ENCODE results near the gene TMBIM1.

Gene TMBIM1

DNA sequence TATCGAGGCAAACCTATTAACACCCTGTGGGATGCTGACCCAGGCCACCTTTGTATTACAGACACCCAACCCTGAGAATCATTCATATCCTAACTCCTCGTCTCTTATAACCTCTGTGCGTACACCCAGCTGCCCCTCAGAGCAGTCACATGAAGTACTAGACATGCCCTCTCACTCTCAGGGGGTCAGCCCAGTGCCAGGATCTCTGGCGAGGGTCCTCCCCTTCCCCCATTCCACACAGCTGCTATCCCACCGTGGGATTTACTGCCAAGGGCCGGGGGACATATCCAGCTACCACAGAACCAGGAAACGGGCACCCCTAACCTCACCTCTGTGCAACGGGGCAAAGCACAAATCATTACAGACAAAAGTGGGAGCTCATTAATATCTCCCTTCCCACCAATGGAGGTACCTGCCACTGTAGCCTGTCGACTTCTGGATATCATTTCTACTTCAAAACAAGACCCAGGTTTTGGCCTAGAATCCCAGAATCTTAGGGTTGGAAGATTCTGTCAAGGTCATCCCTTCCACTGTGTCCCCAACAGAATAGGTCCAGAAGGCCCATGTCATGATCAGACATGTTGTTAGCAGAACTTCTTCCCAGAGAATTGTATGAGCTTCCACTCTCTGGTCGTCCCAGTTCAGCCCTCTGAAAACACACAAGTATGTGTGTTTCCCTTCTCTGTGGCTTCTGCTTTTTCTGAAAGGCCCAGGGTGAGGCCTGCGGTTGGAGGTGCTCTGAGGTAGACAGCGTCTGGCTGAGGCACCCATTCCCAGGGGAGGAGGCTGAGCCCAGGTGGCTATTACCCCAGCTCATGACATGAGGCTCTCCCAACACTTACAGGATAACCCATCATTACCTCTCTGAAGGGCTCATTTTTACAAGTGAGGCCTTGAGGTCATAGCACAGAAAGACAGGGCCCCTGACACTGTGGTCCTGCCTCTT, 1.7 kb downstream of the TMBIM1 start:
- H3K36me3 ChIP-seq (ENCODE audit: control insufficient read depth in 1 of 2, insufficient read depth in 2 of 2, low read depth in 1 of 2, low read length in 2 of 2): peaks cover 0 to 2% of the 10 kb centered on the region in 2 experiments
- H3K4me2 ChIP-seq (ENCODE audit: low read length, poor library complexity, severe bottlenecking): peak overlapping the region; percentile 79
- peak overlapping the region; percentile 29 for H2BK15ac ChIP-seq (ENCODE audit: low read depth, poor library complexity, severe bottlenecking)
- peak overlapping the region; percentile 13 for H3K27ac ChIP-seq (ENCODE audit: low read length, poor library complexity, severe bottlenecking)
- H3K23ac ChIP-seq (ENCODE audit: low read length in 2 of 2): peak overlapping the region in 1 of 2 experiments; percentile 46
- H3K18ac ChIP-seq (ENCODE audit: low read depth in 1 of 2, low read length in 2 of 2): peak overlapping the region in 1 of 2 experiments; percentile 64
- no peak overlapping the region for H4K8ac ChIP-seq (ENCODE audit: low read length)
- no peaks in the 10 kb centered on the region for H3K9me3 ChIP-seq (ENCODE audit: control insufficient read depth, low read length)
- H3K27me3 ChIP-seq (ENCODE audit: control insufficient read depth in 1 of 2, insufficient read depth in 1 of 2, low read length in 2 of 2): no peaks in the 10 kb centered on the region
- peaks cover 39% of the 10 kb centered on the region for H3K4me1 ChIP-seq (ENCODE audit: control insufficient read depth, insufficient read depth, low read depth, low read length)
- H2BK5ac ChIP-seq (ENCODE audit: low read depth, low read length, poor library complexity, severe bottlenecking): no peak overlapping the region
- peak overlapping the region; percentile 9 to 89 for H3K4ac ChIP-seq (ENCODE audit: low read depth in 1 of 2, low read length in 2 of 2)
- H2AK5ac ChIP-seq (ENCODE audit: low read length, severe bottlenecking): peak overlapping the region; percentile 13
- no peak overlapping the region for H2BK120ac ChIP-seq (ENCODE audit: low read depth, low read length)
- no peak overlapping the region for H2AFZ ChIP-seq (ENCODE audit: low read depth, low read length)
- 86% methylated on average over 12 of the region's 12 CpGs for WGBS
- peak overlapping the region; percentile 11 to 67 for H2BK12ac ChIP-seq (ENCODE audit: low read length in 2 of 2)
- H3K9ac ChIP-seq (ENCODE audit: low read length): peak overlapping the region; percentile 96
- H3K4me3 ChIP-seq (ENCODE audit: insufficient read depth in 1 of 2, low read depth in 1 of 2, low read length in 2 of 2): peak overlapping the region in 1 of 2 experiments; percentile 96
- H3K79me1 ChIP-seq (replicated peaks; ENCODE audit: low read length, poor library complexity, severe bottlenecking): peaks cover 15% of the 10 kb centered on the region
- H4K91ac ChIP-seq (ENCODE audit: low read length): peak overlapping the region; percentile 18
- no peak overlapping the region for H3K14ac ChIP-seq (ENCODE audit: low read length in 2 of 2)
- no peak for DNase-seq

DNA sequence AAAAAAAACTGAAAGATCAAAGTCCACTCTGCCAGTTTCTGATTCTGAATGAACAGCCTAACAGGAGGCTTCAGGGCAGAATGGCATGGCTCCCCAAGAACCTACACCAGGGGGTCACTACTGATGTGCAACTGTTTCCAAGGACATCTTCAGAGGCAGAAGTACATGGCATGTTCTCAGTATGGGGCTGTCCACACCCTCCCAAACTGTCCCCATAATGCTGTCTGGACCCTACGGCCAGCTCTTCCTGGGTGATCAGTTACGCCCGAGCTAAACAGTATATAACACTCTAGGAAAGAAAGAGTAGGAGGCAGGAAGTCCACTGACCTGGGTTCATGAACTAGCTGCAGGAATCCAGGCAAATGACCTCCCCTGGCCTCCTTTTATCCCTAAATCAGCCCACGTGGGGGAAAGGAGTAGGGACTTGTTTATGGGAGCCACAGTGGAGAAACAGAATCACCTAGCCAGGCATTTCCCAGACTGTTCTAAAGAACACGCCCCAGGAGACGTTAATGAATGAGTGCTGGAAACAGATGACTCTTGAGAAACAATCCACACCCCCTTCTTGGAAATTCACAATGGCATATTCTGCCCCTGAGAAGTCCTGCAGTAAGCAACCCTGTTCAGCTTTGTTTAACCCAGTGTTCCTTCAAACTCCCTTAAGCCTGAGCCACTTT, 2.5 kb downstream of the TMBIM1 start:
- peak; percentile 82 for DNase-seq
- no peak overlapping the region for H3K27ac ChIP-seq (ENCODE audit: low read length, poor library complexity, severe bottlenecking)
- H3K36me3 ChIP-seq (ENCODE audit: control insufficient read depth in 1 of 2, insufficient read depth in 2 of 2, low read depth in 1 of 2, low read length in 2 of 2): peaks cover 0 to 5% of the 10 kb centered on the region in 2 experiments
- H2BK15ac ChIP-seq (ENCODE audit: low read depth, poor library complexity, severe bottlenecking): no peak overlapping the region
- H2BK12ac ChIP-seq (ENCODE audit: low read length in 2 of 2): peak overlapping the region; percentile 38 to 46
- peak overlapping the region; percentile 54 to 56 for H3K18ac ChIP-seq (ENCODE audit: low read depth in 1 of 2, low read length in 2 of 2)
- H2BK120ac ChIP-seq (ENCODE audit: low read depth, low read length): no peak overlapping the region
- no peak overlapping the region for H3K23ac ChIP-seq (ENCODE audit: low read length in 2 of 2)
- H4K8ac ChIP-seq (ENCODE audit: low read length): peak overlapping the region; percentile 48
- peak overlapping the region; percentile 89 for H2AK5ac ChIP-seq (ENCODE audit: low read length, severe bottlenecking)
- 32% methylated on average over 4 of the region's 6 CpGs for WGBS
- no peak overlapping the region for H3K14ac ChIP-seq (ENCODE audit: low read length in 2 of 2)
- no peak overlapping the region for H2AFZ ChIP-seq (ENCODE audit: low read depth, low read length)
- no peaks in the 10 kb centered on the region for H3K9me3 ChIP-seq (ENCODE audit: control insufficient read depth, low read length)
- no peaks in the 10 kb centered on the region for H3K27me3 ChIP-seq (ENCODE audit: control insufficient read depth in 1 of 2, insufficient read depth in 1 of 2, low read length in 2 of 2)
- H3K9ac ChIP-seq (ENCODE audit: low read length): peak overlapping the region; percentile 96
- peaks cover 15% of the 10 kb centered on the region for H3K79me1 ChIP-seq (replicated peaks; ENCODE audit: low read length, poor library complexity, severe bottlenecking)
- no peak overlapping the region for H2BK5ac ChIP-seq (ENCODE audit: low read depth, low read length, poor library complexity, severe bottlenecking)
- peak overlapping the region; percentile 38 for H3K4me2 ChIP-seq (ENCODE audit: low read length, poor library complexity, severe bottlenecking)
- peak overlapping the region in 1 of 2 experiments; percentile 96 for H3K4me3 ChIP-seq (ENCODE audit: insufficient read depth in 1 of 2, low read depth in 1 of 2, low read length in 2 of 2)
- H4K91ac ChIP-seq (ENCODE audit: low read length): peak overlapping the region; percentile 21
- peak overlapping the region in 1 of 2 experiments; percentile 32 for H3K4ac ChIP-seq (ENCODE audit: low read depth in 1 of 2, low read length in 2 of 2)
- peaks cover 44% of the 10 kb centered on the region for H3K4me1 ChIP-seq (ENCODE audit: control insufficient read depth, insufficient read depth, low read depth, low read length)

DNA sequence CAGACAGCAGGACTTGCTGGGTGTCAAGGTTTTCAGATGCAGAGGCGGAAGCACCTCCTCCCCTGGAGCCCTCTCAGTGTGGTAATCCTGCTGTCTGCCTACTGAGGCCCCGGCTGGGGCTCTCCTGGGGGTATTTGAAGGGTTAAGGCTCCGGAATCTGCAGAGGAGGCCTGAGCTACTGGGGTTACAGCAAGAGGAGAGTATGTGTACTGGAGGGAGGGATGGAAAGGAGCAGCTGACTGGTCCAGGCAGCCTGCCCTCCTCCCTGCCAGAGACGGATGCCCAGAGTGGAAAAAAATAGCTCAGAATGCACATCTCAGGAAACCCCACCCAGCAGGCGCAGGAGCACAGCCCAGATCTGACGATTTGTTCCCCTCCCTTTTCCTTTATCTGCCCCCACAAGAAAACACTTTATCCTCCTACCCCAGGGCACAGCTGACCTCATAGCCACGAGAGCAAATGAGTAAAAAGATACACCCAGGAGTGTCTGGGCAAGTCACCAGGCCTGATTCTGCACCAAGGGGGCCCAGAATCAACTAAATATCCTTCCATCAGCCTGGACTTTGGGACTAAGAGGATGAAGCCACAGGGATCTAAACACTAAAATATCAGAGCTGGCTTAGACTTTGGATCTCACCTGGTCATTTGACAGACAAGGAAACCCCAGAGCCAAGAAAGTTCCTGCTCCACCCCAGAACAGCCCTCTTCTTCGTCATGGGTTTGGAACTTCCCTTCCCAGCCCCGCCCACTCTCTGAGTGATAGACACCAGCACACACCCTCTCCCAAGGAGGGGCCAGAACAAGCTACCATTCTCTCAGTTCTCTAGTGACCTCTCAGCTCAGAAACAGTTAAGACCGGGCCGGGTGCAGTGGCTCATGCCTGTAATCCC, 5.5 kb downstream of the TMBIM1 start:
- peak overlapping the region; percentile 100 for H2BK15ac ChIP-seq (ENCODE audit: low read depth, poor library complexity, severe bottlenecking)
- no peaks in the 10 kb centered on the region for H3K27me3 ChIP-seq (ENCODE audit: control insufficient read depth in 1 of 2, insufficient read depth in 1 of 2, low read length in 2 of 2)
- no peak overlapping the region for H2BK5ac ChIP-seq (ENCODE audit: low read depth, low read length, poor library complexity, severe bottlenecking)
- H4K8ac ChIP-seq (ENCODE audit: low read length): peak overlapping the region; percentile 78
- peak overlapping the region in 1 of 2 experiments; percentile 84 for H3K4me3 ChIP-seq (ENCODE audit: insufficient read depth in 1 of 2, low read depth in 1 of 2, low read length in 2 of 2)
- peak overlapping the region; percentile 54 for H3K4me2 ChIP-seq (ENCODE audit: low read length, poor library complexity, severe bottlenecking)
- no peak overlapping the region for H2AFZ ChIP-seq (ENCODE audit: low read depth, low read length)
- H3K36me3 ChIP-seq (ENCODE audit: control insufficient read depth in 1 of 2, insufficient read depth in 2 of 2, low read depth in 1 of 2, low read length in 2 of 2): peaks cover under 1 to 18% of the 10 kb centered on the region in 2 experiments
- WGBS: 5% methylated on average over 11 of the region's 11 CpGs
- peak overlapping the region; percentile 96 for H4K91ac ChIP-seq (ENCODE audit: low read length)
- DNase-seq: peak; percentile 98
- H2AK5ac ChIP-seq (ENCODE audit: low read length, severe bottlenecking): peak overlapping the region; percentile 97
- H3K27ac ChIP-seq (ENCODE audit: low read length, poor library complexity, severe bottlenecking): peak overlapping the region; percentile 97
- H3K9ac ChIP-seq (ENCODE audit: low read length): peak overlapping the region; percentile 93
- H3K18ac ChIP-seq (ENCODE audit: low read depth in 1 of 2, low read length in 2 of 2): peak overlapping the region; percentile 79 to 88
- H3K23ac ChIP-seq (ENCODE audit: low read length in 2 of 2): no peak overlapping the region
- peaks cover 19% of the 10 kb centered on the region for H3K79me1 ChIP-seq (replicated peaks; ENCODE audit: low read length, poor library complexity, severe bottlenecking)
- H3K14ac ChIP-seq (ENCODE audit: low read length in 2 of 2): no peak overlapping the region
- H2BK120ac ChIP-seq (ENCODE audit: low read depth, low read length): no peak overlapping the region
- peak overlapping the region; percentile 29 to 93 for H2BK12ac ChIP-seq (ENCODE audit: low read length in 2 of 2)
- peaks cover 63% of the 10 kb centered on the region for H3K4me1 ChIP-seq (ENCODE audit: control insufficient read depth, insufficient read depth, low read depth, low read length)
- H3K9me3 ChIP-seq (ENCODE audit: control insufficient read depth, low read length): no peaks in the 10 kb centered on the region
- peak overlapping the region; percentile 85 to 88 for H3K4ac ChIP-seq (ENCODE audit: low read depth in 1 of 2, low read length in 2 of 2)

Measured in mesenchymal stem cell (in vitro differentiated cells and primary cell).